HEK293T (cell line): ENCODE measurements around the gene PRDM9.

Source experiments
- ARNT ChIP-seq: fragments of 450-650 bp; IDR thresholded peaks from 2 replicates; pipeline ENCODE4 v1.6.1; 2017; ENCODE audit warnings: mild to moderate bottlenecking
- BHLHE40 ChIP-seq: fragments of 450-650 bp; IDR thresholded peaks from 2 replicates; pipeline ENCODE4 v1.6.1; 2016; ENCODE audit warnings: mild to moderate bottlenecking, moderate library complexity, borderline replicate concordance
- ELF4 ChIP-seq: fragments of 450-650 bp; IDR thresholded peaks from 2 replicates; pipeline ENCODE4 v1.6.1; 2017; ENCODE audit warnings: antibody characterized with exemption
- FOXA1 ChIP-seq: fragments of 450-650 bp; IDR thresholded peaks from 2 replicates; pipeline ENCODE4 v1.6.1; 2016; ENCODE audit warnings: mild to moderate bottlenecking
- FOXK2 ChIP-seq: fragments of 450-650 bp; IDR thresholded peaks from 2 replicates; pipeline ENCODE4 v1.6.1; 2016; ENCODE audit warnings: mild to moderate bottlenecking
- FOXM1 ChIP-seq: fragments of 450-650 bp; IDR thresholded peaks from 2 replicates; pipeline ENCODE4 v1.6.1; 2017; ENCODE audit warnings: mild to moderate bottlenecking, borderline replicate concordance
- HDGF ChIP-seq: fragments of 450-650 bp; IDR thresholded peaks from 2 replicates; pipeline ENCODE4 v1.6.1; 2017; ENCODE audit warnings: antibody characterized with exemption, borderline replicate concordance
- LEF1 ChIP-seq: fragments of 450-650 bp; IDR thresholded peaks from 2 replicates; pipeline ENCODE4 v1.6.1; 2017; ENCODE audit warnings: mild to moderate bottlenecking, borderline replicate concordance
- NFRKB ChIP-seq: fragments of 450-650 bp; IDR thresholded peaks from 2 replicates; pipeline ENCODE4 v1.6.1; 2016; ENCODE audit warnings: mild to moderate bottlenecking, moderate library complexity
- PKNOX1 ChIP-seq: fragments of 450-650 bp; IDR thresholded peaks from 2 replicates; pipeline ENCODE4 v1.6.1; 2016
- SP1 ChIP-seq: fragments of 450-650 bp; IDR thresholded peaks from 2 replicates; pipeline ENCODE4 v1.6.1; 2017
- SUZ12 ChIP-seq: fragments of 450-650 bp; IDR thresholded peaks from 2 replicates; pipeline ENCODE4 v1.6.1; 2016; ENCODE audit warnings: mild to moderate bottlenecking
- TARDBP ChIP-seq: fragments of 450-650 bp; IDR thresholded peaks from 2 replicates; pipeline ENCODE4 v1.6.1; 2016

GRCh38 chr5:23522553-23522952 lies 15.1 kb downstream of the PRDM9 start:
- TF ChIP-seq TARDBP = no peak
- TF ChIP-seq ELF4 = no peak
- no peak for TF ChIP-seq HDGF
- TF ChIP-seq NFRKB = no peak
- TF ChIP-seq SP1 = no peak
- TF ChIP-seq PKNOX1 = no peak
- no peak for TF ChIP-seq LEF1
- no peak for TF ChIP-seq FOXM1
- TF ChIP-seq SUZ12 = no peak
- no peak for TF ChIP-seq ARNT
- TF ChIP-seq BHLHE40 = no peak
- TF ChIP-seq FOXA1 = no peak
- TF ChIP-seq FOXK2 = no peak
